GM12873 (cell line): ENCODE measurements around the gene GGACT.

Experiments used
- CTCF ChIP-seq: IDR thresholded peaks from 2 replicates; pipeline ENCODE4 v1.5.1; 2012; ENCODE audit warnings: low read depth, mild to moderate bottlenecking, moderate library complexity, low read length, control low read depth; ENCODE audit not compliant: insufficient read depth; ENCODE audit errors: missing control alignments

Gene GGACT

DNA sequence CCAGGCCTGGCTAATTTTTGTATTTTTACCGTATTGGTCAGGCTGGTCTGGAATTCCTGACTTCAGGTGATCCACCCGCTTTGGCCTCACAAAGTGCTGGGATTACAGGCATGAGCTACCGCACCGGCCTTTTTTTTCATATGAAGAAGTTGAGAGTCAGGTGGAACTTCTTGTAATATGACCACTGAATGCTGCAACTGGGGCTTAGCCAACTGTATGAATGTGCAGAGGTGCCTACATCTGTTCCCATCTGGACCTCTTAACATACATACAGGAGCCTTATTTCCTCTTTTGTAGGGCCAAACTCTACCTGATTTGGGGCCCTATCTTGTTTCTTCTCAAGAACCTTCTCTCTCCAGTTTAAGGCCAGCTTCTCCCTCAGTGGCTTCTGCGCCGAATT, 11.9 kb upstream of the GGACT start:
- TF ChIP-seq CTCF: no peak

DNA sequence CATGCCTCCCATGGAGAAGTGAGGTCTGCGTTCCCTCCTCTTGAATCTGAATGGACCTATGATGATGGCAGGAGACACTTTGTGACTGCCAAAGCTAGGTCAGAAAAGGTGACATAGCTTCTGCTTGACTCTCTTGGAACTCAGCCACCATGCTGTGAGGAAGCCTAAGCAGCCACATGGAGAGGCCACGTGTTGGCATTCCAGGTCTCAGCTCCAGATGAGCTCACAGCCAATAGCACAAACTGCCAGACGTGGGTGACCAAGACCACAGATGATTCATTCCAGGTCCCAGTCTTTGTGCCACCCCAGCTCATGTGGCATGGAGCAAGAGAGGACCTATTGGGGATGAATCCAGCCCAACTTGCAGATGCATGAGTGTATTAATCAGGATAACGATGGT, 8.7 kb upstream of the GGACT start:
- no peak for TF ChIP-seq CTCF

- TF ChIP-seq CTCF: no peak
Observed at GRCh38 chr13:100596516-100596915, 7.9 kb upstream of the GGACT start.

GRCh38 chr13:100594731-100595130, 6.1 kb upstream of the GGACT start:
- TF ChIP-seq CTCF: peak; percentile 46

DNA sequence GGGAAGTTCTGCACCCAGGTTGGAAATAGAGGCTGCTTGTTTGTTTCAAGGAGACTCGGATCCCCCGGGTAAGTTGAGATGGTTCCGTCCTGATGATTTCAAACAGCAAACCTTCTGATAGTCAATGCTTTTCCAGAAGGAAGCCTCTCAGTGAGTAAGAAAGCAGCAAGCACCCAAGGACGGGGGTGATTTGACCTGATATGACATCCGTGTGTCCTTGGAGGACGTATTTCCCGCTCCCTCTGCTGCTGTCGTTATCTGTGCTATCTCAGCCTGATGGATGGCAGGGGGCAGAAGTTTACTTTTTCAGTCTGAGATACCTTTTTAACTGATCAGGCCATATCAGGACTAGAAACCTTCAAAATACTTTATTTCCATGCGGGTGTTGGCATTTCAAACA, 5.7 kb upstream of the GGACT start:
- TF ChIP-seq CTCF: no peak

DNA sequence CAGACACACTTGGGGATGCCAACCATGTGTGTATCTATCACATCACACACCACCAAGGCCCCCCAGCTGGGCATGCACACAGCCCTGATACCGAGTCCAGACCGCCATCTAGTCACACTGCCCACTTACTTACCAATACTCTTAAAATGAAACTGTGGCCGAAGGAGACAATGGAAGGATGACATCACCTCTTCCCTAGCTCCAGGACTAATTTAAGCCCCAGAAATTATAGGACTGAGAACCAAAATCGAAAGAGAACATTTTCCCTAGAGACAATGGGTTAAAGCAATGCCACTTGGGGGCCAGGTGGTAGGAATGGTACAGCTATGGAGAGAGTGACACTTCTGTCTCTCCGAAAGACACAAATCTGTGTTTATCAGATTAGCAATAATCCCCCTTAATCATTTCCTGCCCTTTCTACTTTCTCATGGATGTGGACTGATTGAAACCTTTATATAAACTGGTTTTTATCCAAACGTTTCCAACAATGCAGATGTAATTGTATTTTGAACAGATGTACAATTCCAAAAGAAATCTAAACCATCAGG, 663 bp upstream of the GGACT start:
- TF ChIP-seq CTCF: no peak

- TF ChIP-seq CTCF: no peak
Observed at GRCh38 chr13:100584896-100585295, 3.7 kb downstream of the GGACT start.

- no peak for TF ChIP-seq CTCF
Observed at GRCh38 chr13:100581504-100581903, 7.1 kb downstream of the GGACT start.
